OCI-LY7 (cell line): ENCODE measurements around the gene CHRM3.

ENCODE experiments used
- EZH2phosphoT487 ChIP-seq: fragments of 200-600 bp; sonication (generic); IDR thresholded peaks from 2 replicates; pipeline ENCODE4 v1.6.1; 2018; ENCODE audit warnings: low read depth, borderline replicate concordance, mild to moderate bottlenecking, mixed run types, antibody characterized with exemption, low read length, moderate library complexity, mixed read lengths
- TF ChIP-seq, protein P1 (sequence below): fragments of 200-600 bp; sonication (generic); conservative IDR thresholded peaks from 2 replicates; pipeline ENCODE4 v1.5.1; 2014; ENCODE audit warnings: mild to moderate bottlenecking, antibody characterized with exemption, low read length, moderate library complexity, mixed read lengths

DNA sequence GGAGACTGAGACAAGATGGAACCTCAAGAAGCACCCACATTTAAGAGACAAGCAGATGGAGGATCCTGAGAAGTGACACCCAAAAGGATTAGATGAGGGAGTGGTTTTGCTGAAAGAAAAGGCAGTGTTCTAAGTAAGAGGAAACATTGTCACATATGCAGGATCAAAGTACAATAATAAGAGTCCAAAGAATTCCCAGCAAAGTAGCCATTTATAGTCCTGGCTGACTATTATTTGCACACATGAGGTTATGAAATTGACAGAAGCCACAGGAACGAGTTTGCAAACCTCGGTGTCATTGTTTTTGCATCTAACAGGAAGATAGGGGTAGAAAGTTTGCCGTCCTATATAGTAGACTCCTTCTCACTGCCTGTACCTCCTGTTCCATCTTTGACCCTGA, 41.3 kb downstream of the CHRM3 start:
- TF ChIP-seq EZH2phosphoT487 = no peak
- TF ChIP-seq, protein P1, sequence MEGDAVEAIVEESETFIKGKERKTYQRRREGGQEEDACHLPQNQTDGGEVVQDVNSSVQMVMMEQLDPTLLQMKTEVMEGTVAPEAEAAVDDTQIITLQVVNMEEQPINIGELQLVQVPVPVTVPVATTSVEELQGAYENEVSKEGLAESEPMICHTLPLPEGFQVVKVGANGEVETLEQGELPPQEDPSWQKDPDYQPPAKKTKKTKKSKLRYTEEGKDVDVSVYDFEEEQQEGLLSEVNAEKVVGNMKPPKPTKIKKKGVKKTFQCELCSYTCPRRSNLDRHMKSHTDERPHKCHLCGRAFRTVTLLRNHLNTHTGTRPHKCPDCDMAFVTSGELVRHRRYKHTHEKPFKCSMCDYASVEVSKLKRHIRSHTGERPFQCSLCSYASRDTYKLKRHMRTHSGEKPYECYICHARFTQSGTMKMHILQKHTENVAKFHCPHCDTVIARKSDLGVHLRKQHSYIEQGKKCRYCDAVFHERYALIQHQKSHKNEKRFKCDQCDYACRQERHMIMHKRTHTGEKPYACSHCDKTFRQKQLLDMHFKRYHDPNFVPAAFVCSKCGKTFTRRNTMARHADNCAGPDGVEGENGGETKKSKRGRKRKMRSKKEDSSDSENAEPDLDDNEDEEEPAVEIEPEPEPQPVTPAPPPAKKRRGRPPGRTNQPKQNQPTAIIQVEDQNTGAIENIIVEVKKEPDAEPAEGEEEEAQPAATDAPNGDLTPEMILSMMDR = no peak
